HG02759 (cell line): ENCODE results near the gene TENM4.

Experiments
- ATAC-seq: cut with Tn5 transposase; IDR thresholded peaks from one replicate; pipeline ENCODE4 v1.9.1; 2021; ENCODE audit warnings: mild to moderate bottlenecking, moderate library complexity; ENCODE audit not compliant: unreplicated experiment

TENM4 gene

GRCh38 chr11:78954261-78954660 lies 486.6 kb downstream of the TENM4 start:
- ATAC-seq = no peak

GRCh38 chr11:78952890-78953289 lies 487.9 kb downstream of the TENM4 start:
- ATAC-seq = no peak

GRCh38 chr11:78952175-78952574 lies 488.7 kb downstream of the TENM4 start:
- ATAC-seq = no peak

GRCh38 chr11:78949976-78950690 lies 490.7 kb downstream of the TENM4 start:
- ATAC-seq = no peak

- no peak for ATAC-seq
Observed at GRCh38 chr11:78946945-78947902, 493.6 kb downstream of the TENM4 start.

- ATAC-seq = no peak
Observed at GRCh38 chr11:78943841-78944240, 497.0 kb downstream of the TENM4 start.

- no peak for ATAC-seq
Observed at GRCh38 chr11:78943154-78943553, 497.7 kb downstream of the TENM4 start.

GRCh38 chr11:78941226-78941851 lies 499.5 kb downstream of the TENM4 start:
- ATAC-seq = no peak

- ATAC-seq = no peak
Observed at GRCh38 chr11:78940500-78941225, 500.2 kb downstream of the TENM4 start.

- ATAC-seq = no peak
Observed at GRCh38 chr11:78938971-78939370, 501.9 kb downstream of the TENM4 start.

GRCh38 chr11:78938036-78938435 lies 502.8 kb downstream of the TENM4 start:
- no peak for ATAC-seq

GRCh38 chr11:78935398-78936068 lies 505.3 kb downstream of the TENM4 start:
- ATAC-seq = no peak

GRCh38 chr11:78933350-78933749 lies 507.5 kb downstream of the TENM4 start:
- ATAC-seq = no peak

- no peak for ATAC-seq
Observed at GRCh38 chr11:78932757-78933156, 508.1 kb downstream of the TENM4 start.

- no peak for ATAC-seq
Observed at GRCh38 chr11:78931891-78932290, 508.9 kb downstream of the TENM4 start.

- no peak for ATAC-seq
Observed at GRCh38 chr11:78930810-78931523, 509.9 kb downstream of the TENM4 start.

GRCh38 chr11:78929906-78930220 lies 511.0 kb downstream of the TENM4 start:
- ATAC-seq = no peak

- ATAC-seq = no peak
Observed at GRCh38 chr11:78929207-78929905, 511.5 kb downstream of the TENM4 start.

- no peak for ATAC-seq
Observed at GRCh38 chr11:78927511-78927910, 513.3 kb downstream of the TENM4 start.
